DMS153 (cell line): Measurements from ENCODE around the gene GRK3.

Experiments used
- DNase-seq: peaks from one replicate; lab custom pipeline; 2025; lab: John Stamatoyannopoulos, UW

The GRK3 gene

GRCh38 chr22:25736378-25737011 lies 172.0 kb downstream of the GRK3 start:
- DNase-seq = no peak

GRCh38 chr22:25739659-25740344 lies 175.3 kb downstream of the GRK3 start:
- DNase-seq = no peak

GRCh38 chr22:25741692-25742626 lies 177.5 kb downstream of the GRK3 start, which contains the start of gene MYO18B:
Gene MYO18B, plus strand, starts transcription at chr22:25742188. Its CDS starts 18,905 bp downstream, at chr22:25761093.
- DNase-seq = no peak

- no peak for DNase-seq
Measured at GRCh38 chr22:25742918-25743708, 178.6 kb downstream of the GRK3 start.

DNA sequence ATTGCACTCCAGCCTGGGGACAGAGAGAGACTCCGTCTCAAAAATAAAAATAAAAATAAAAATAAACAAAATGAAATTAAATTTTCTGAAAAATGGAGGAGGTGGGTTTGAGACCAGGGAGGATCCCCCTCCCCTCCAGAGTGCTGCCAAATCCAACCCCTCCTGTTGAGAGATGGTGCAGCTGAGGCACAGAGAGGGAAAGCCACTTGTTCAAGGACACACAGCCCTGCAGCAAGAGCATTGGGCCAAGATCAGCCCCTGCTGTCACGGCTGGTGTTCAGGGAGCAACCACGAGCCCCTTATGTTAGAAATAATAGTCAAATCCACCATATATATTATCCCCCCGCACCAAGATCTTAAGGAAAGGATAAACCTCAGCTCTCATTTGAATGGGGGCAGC lies 180.2 kb downstream of the GRK3 start:
- no peak for DNase-seq

GRCh38 chr22:25745341-25746011 lies 181.0 kb downstream of the GRK3 start:
- DNase-seq = no peak

- no peak for DNase-seq
Measured at GRCh38 chr22:25746012-25746373, 181.5 kb downstream of the GRK3 start.

DNA sequence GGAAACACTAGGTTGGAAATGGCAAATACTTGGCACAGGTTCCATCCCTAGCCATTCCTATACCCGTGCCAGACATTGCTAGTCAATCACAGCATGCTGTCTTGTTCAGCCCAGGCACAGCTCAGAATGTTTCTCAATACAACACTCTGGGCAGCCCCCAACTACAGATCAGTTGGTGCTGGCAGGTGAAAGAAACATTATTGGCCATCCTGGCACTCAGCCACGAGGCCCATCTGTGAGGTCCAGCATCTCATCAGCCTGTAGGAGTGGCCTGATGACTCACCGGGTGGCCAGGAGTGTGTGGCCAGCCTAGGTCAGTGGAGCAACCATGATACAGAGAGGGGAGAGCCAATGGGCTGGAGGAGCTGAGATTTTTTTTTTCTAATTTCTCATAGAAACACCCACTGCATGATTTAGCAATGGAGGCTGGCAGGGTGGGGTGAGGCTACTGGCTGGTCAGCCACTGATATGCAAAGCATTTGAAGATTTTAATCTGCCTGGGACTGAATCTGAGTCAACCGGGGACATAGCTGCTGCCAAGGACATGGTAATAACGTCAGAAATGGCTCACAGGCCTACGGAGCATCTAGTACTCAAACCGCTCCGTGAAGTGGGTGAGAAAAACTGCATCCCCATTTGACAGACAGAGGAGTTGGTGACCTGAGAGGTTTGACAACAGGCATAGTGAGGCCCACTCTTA lies 182.9 kb downstream of the GRK3 start:
- DNase-seq = no peak

- no peak for DNase-seq
Measured at GRCh38 chr22:25748140-25748539, 183.7 kb downstream of the GRK3 start.

DNA sequence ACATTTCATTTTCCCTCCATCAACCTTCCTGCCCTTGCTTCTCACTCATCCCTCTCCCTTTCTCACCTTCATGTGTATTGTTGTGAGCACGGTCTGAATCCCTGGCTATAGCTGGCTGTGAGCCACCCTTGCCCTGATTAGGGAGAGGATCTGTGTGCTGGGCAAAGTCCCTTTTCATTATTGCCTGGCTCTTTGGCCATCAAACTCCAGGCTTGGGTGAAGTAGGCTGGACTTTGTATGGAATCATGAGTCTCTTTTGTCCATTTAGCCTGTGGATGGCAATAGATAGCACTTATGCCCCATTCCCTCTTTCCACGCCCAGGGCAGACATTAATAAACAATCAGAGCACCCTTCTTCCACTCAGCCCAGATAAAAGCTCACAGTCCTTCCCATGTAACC lies 184.2 kb downstream of the GRK3 start:
- no peak for DNase-seq

GRCh38 chr22:25749420-25750169 lies 185.1 kb downstream of the GRK3 start:
- DNase-seq = no peak

DNA sequence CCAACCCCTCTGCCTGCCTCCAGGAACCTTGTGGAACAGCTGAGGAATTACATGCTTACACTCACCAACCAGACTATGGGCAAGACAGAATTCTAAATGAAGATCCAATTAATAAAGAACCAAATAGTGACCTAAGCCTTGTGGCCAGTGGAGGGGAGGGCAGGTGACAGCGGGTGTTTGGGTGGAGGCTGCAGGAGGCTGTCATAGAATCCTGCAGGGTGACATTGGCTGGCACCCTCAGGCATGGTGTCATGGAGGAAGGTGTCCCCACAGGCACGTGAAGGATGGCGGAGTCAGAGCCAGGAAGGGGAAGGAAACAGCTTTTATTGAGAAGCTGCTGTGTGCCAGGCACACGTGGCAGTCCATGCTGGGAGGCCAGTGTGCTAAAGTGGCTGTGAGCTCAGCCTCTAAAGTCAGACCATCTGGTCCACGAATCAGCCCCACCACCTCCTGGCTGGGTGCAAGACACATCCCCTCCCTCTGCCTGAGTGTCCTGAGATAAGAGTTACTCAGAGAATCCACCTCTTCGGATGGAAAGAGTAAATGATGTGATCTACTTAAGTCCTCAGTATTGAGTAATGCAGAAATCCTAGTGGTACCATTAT lies 186.2 kb downstream of the GRK3 start:
- DNase-seq = no peak

DNA sequence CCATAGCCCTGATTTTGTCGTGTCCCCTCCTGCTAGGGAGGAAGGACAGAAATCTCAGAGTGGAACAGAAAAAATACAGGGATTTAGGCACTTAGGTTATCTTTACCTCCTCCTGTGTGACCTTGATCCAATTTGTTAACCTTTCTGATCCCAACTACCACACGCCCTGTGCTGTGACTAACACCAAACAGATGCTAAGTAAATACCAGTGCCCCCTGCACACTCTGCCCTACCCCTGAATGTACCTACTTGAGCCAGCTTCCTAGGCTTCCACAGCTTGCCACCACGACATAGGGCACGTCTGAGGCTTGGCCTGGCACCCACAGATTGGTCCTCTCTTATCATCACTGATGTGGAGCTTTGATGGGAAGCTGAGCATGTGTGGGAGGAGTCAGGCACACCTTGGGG lies 186.7 kb downstream of the GRK3 start:
- DNase-seq = no peak

DNA sequence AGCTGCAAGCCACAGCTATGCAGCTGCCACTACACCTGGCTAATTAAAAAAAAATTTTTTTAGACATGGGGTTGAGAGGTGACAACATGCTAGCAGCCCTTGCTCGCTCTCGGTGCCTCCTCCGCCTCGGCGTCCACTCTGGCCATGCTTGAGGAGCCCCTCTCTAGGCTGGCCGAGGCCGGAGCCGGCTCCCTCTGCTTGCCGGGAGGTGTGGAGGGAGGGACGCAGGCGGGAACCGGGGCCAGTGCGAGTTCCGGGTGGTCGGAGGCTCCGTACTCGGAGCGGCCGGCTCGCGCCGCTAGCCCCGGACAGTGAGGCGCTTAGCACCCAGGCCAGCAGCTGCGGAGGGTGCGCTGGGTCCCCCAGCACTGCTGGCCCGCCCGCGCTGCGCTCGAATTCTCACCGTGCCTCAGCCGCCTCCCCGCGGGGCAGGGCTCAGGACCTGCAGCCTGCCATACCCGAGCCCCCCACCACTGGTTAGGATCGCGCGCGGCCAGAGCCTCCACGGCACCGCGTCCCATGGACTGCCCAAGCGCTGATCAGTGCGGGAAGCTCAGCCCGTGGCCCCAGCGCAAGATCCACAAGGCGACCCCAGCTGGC lies 188.2 kb downstream of the GRK3 start:
- DNase-seq = no peak

DNA sequence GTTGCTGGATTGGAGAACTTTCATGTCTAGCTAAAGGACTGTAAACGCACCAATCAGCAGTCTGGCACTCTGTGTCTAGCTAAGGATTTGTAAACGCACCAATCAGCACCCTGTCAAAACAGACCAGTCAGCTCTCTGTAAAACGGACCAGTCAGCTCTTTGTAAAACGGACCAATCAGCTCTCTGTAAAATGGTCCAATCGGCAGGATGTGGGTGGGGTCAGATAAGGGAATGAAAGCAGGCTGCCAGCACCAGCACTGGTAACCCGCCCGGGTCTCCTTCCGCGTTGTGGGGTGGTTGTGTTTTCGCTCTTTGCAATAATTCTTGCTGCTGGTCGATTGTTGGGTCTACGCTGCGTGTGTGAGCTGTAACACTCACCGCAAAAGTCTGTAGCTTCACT lies 188.8 kb downstream of the GRK3 start:
- DNase-seq = no peak

- no peak for DNase-seq
Measured at GRCh38 chr22:25754527-25755202, 190.2 kb downstream of the GRK3 start.

- DNase-seq = no peak
Measured at GRCh38 chr22:25757686-25758085, 193.2 kb downstream of the GRK3 start.

- DNase-seq = no peak
Measured at GRCh38 chr22:25758316-25758715, 193.8 kb downstream of the GRK3 start.

GRCh38 chr22:25759825-25760231 lies 195.4 kb downstream of the GRK3 start:
- DNase-seq = no peak
